ENCODE results near the gene LYPD3.

DNA sequence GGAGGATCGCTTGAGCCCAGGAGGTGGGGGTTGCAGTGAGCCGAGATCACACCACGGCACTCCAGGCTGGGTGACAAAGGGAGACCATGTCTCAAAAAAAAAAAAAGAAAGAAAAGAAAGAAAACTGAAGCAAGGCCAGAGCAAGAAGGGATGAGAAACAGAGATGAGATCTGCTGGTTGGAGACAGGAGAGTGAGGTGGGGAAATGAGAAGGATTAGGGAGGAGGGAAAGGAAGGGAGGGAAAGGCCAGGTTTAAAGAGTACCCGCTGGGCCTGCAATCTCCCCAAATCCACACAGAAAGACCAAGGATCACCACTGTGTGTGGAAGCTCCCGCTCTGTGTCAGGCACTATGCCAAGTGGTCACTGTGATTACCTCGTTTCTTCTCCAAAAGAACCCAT, 16.3 kb upstream of the LYPD3 start:
- TF ChIP-seq HDGF (IDR thresholded peaks at IDR 0.05; ENCODE audit: borderline replicate concordance) (no peak), BHLHE40 (IDR thresholded peaks at IDR 0.05; ENCODE audit: borderline replicate concordance) (no peak), ZNF384 (IDR thresholded peaks at IDR 0.05) (no peak), LEF1 (IDR thresholded peaks at IDR 0.05; ENCODE audit: borderline replicate concordance) (no peak), SP1 (IDR thresholded peaks at IDR 0.05) (no peak)

All from HEK293T (cell line).